HepG2 (cell line): ENCODE results near the gene SMC6. TPM values are rescaled to one million over a fixed set of nuclear protein-coding genes. Genes with fewer than 3 reads are reported as not detected.
A peak's percentile ranks its signal among the peaks of the same experiment; 100 is the strongest.

Experiments used
- DNMT1 ChIP-seq: sonication (generic); formaldehyde crosslinking; IDR thresholded peaks from 2 replicates; pipeline ENCODE4 v1.5.1; 2020; ENCODE audit warnings: mild to moderate bottlenecking, missing genetic modification reagents
- ETV6 ChIP-seq: sonication (generic); formaldehyde crosslinking; conservative IDR thresholded peaks from 2 replicates; pipeline ENCODE4 v1.4.0; 2020; ENCODE audit warnings: missing genetic modification reagents
- HNF4G ChIP-seq, 2 experiments: sonication (generic) in 1 of 2; formaldehyde crosslinking in 1 of 2; IDR thresholded peaks; 2 replicates each; pipeline versions ENCODE4 v1.4.0 to v1.6.1; 2011 to 2020; ENCODE audit warnings: borderline replicate concordance in 2 of 2, low read depth in 2 of 2, mild to moderate bottlenecking in 2 of 2, low read length in 1 of 2, missing genetic modification reagents in 1 of 2, moderate library complexity in 1 of 2
- HNRNPUL1 ChIP-seq: fragments of 200-400 bp; formaldehyde crosslinking; IDR thresholded peaks from 2 replicates; pipeline ENCODE4 v1.6.1; 2017; ENCODE audit warnings: low read depth, mild to moderate bottlenecking, low read length, moderate library complexity
- JDP2 ChIP-seq: sonication (generic); formaldehyde crosslinking; IDR thresholded peaks from 2 replicates; pipeline ENCODE4 v1.8.1; 2022; ENCODE audit warnings: missing genetic modification reagents, borderline replicate concordance
- KMT2B ChIP-seq: IDR thresholded peaks from 2 replicates; pipeline ENCODE4 v1.6.1; 2016; ENCODE audit warnings: missing genetic modification reagents, missing compliant biosample characterization
- MAFF ChIP-seq: IDR thresholded peaks from 2 replicates; pipeline ENCODE4 v1.6.1; 2011; ENCODE audit warnings: low read depth, low read length, improper control_type of control experiment
- NFKB2 ChIP-seq: sonication (generic); formaldehyde crosslinking; IDR thresholded peaks from 2 replicates; pipeline ENCODE4 v1.4.0; 2020; ENCODE audit warnings: missing genetic modification reagents, borderline replicate concordance
- PLRG1 ChIP-seq: fragments of 450-650 bp; conservative IDR thresholded peaks from 2 replicates; pipeline ENCODE4 v1.6.1; 2016
- SP4 ChIP-seq: sonication (generic); formaldehyde crosslinking; IDR thresholded peaks from 2 replicates; pipeline ENCODE4 v1.8.1; 2023; ENCODE audit warnings: mild to moderate bottlenecking, missing genetic modification reagents
- TGIF2 ChIP-seq: IDR thresholded peaks from 2 replicates; pipeline ENCODE4 v1.6.1; 2016; ENCODE audit warnings: control low read depth, missing compliant biosample characterization
- ZKSCAN1 ChIP-seq: fragments of 150-350 bp; IDR thresholded peaks from 2 replicates; pipeline ENCODE4 v1.6.1; 2014; ENCODE audit warnings: low read length
- ZMAT3 ChIP-seq: sonication (generic); formaldehyde crosslinking; conservative IDR thresholded peaks from 2 replicates; pipeline ENCODE4 v1.7.0; 2021; ENCODE audit warnings: missing genetic modification reagents
- ZNF17 ChIP-seq: sonication (generic); formaldehyde crosslinking; IDR thresholded peaks from 2 replicates; pipeline ENCODE4 v1.5.0; 2020; ENCODE audit warnings: mild to moderate bottlenecking, missing genetic modification reagents
- ZNF235 ChIP-seq: sonication (generic); formaldehyde crosslinking; IDR thresholded peaks from 2 replicates; pipeline ENCODE4 v1.8.1; 2023; ENCODE audit warnings: mild to moderate bottlenecking, missing genetic modification reagents, borderline replicate concordance
- ZNF34 ChIP-seq: sonication (generic); formaldehyde crosslinking; IDR thresholded peaks from 2 replicates; pipeline ENCODE4 v1.4.0; 2020; ENCODE audit warnings: mild to moderate bottlenecking, missing genetic modification reagents, borderline replicate concordance
- ZNF430 ChIP-seq: sonication (generic); formaldehyde crosslinking; IDR thresholded peaks from 2 replicates; pipeline ENCODE4 v1.9.0; 2021; ENCODE audit warnings: mild to moderate bottlenecking, missing genetic modification reagents
- ZNF546 ChIP-seq: sonication (generic); formaldehyde crosslinking; conservative IDR thresholded peaks from 2 replicates; pipeline ENCODE4 v1.8.1; 2023; ENCODE audit warnings: mild to moderate bottlenecking, missing genetic modification reagents
- ZNF747 ChIP-seq: sonication (generic); formaldehyde crosslinking; IDR thresholded peaks from 2 replicates; pipeline ENCODE4 v1.8.1; 2023; ENCODE audit warnings: missing genetic modification reagents, mild to moderate bottlenecking, borderline replicate concordance
- ZSCAN20 ChIP-seq: sonication (generic); formaldehyde crosslinking; IDR thresholded peaks from 2 replicates; pipeline ENCODE4 v1.4.0; 2020; ENCODE audit warnings: missing genetic modification reagents, mild to moderate bottlenecking, borderline replicate concordance
- ZSCAN25 ChIP-seq: sonication (generic); formaldehyde crosslinking; IDR thresholded peaks from 2 replicates; pipeline ENCODE4 v1.8.0; 2022; ENCODE audit warnings: mild to moderate bottlenecking, missing genetic modification reagents
- polyA plus RNA-seq, 8 experiments: library from polyadenylated mRNA; depleted of rRNA in 3 of 8; stranded (reverse) in 7 of 8; unstranded in 1 of 8; fragments of >200 nt; fragmentation: Illumina TruSeq in 4 of 8; extraction: Trizol in 4 of 8; gene quantifications; 2 replicates each; pipeline versions ENCODE4 v1.2.1 to v1.2.3, GENCODE V29; 2011 to 2016; ENCODE audit warnings: low read depth in 4 of 8, missing spikeins in 1 of 8, mixed read lengths in 1 of 8; ENCODE audit not compliant: insufficient read depth in 1 of 8
- total RNA-seq, 5 experiments: library from RNA; depleted of rRNA; stranded (reverse); fragments of >200 nt; fragmentation: Illumina TruSeq; extraction: Trizol; gene quantifications; 2 replicates each; pipeline ENCODE4 v1.2.3, GENCODE V29; 2016; ENCODE audit warnings: low read depth in 1 of 5
- TF ChIP-seq, protein P1 (sequence below): sonication (generic); formaldehyde crosslinking; IDR thresholded peaks from 2 replicates; pipeline ENCODE4 v1.4.0; 2020; ENCODE audit warnings: missing genetic modification reagents, borderline replicate concordance
- TF ChIP-seq, protein P2 (sequence below): IDR thresholded peaks from 2 replicates; pipeline ENCODE4 v1.6.1; 2016; ENCODE audit warnings: missing compliant biosample characterization, missing genetic modification reagents, borderline replicate concordance
- TF ChIP-seq, protein P3 (sequence below): sonication (generic); formaldehyde crosslinking; IDR thresholded peaks from 2 replicates; pipeline ENCODE4 v1.8.0; 2022; ENCODE audit warnings: missing genetic modification reagents, mild to moderate bottlenecking, borderline replicate concordance

Gene SMC6
- total and polyA plus RNA-seq, 2 of the 13 experiments (the other 11 are each of a cell fraction or from before 2014, with no cell fraction given) = 18.9 to 55.3 TPM

DNA sequence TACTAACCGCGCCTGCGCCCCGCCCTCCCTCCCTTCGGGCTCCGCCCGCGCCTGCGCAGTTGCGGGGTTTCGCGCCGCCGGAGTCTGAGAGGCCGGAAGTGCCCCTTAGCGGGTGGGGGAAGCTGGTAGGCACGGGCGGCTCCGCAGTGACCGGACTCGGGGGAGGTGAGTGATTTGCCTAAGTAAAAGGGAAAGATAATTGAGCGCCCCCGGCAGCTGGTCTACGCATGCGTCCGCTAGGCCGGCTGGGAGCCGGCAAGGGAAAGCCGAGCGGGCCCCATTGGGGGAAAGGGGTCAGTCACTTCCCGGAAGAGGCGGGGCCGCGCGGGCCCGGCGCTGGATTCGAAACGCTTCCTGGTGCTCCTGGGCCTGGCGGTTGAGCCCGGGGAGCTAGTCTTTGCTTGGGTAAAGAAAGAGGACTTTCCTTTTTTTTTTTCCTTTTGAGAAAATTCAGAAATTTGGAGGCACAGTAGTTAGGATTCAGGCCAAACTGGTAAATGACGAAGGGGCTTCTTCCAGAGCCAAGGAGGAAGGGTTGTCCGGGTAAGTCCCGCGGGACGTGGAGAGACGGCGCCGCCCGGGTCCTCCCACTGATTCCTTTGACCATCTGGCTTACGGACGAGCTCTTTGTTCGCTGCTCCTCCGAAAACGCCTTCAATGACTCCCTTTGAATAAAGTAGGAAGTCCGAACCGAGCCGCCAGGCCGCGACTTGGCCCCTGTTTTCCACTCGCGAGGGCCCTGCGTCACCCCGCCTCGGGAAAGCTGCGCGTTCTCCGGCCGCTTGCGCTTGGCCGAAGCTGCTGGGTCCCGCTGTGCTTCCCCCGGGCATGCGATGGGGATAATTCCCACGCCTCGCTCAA is at the start of gene SMC6, which contains the start of gene GEN1 (continued):
- TF ChIP-seq SP4 (CRISPR knock-in tag) (peak; percentile 82), ZNF546 (no peak), ZNF34 (CRISPR knock-in tag) (no peak), ZSCAN20 (no peak), ZNF235 (CRISPR knock-in tag) (no peak), ZNF747 (CRISPR knock-in tag) (no peak), HNF4G (IDR thresholded peaks at IDR 0.05; ENCODE audit: borderline replicate concordance, low read depth, low read length) (no peak), HNF4G (CRISPR knock-in tag; IDR thresholded peaks at IDR 0.05; ENCODE audit: borderline replicate concordance, low read depth) (no peak), ZMAT3 (CRISPR knock-in tag) (no peak; the same call in 1 of the 2 replicates), TGIF2 (CRISPR knock-in tag) (peak; percentile 83), HNRNPUL1 (no peak), PLRG1 (no peak), ZNF430 (CRISPR knock-in tag) (no peak), JDP2 (CRISPR knock-in tag) (no peak), ZKSCAN1 (no peak), DNMT1 (no peak), MAFF (no peak), NFKB2 (CRISPR knock-in tag) (no peak), ZNF17 (CRISPR knock-in tag) (0 out of 2 replicates have a peak, but pooled peaks have one; percentile 44), ETV6 (CRISPR knock-in tag) (peak; percentile 99), ZSCAN25 (CRISPR knock-in tag) (no peak), KMT2B (CRISPR knock-in tag) (peak; percentile 77)
- TF ChIP-seq, protein P1, sequence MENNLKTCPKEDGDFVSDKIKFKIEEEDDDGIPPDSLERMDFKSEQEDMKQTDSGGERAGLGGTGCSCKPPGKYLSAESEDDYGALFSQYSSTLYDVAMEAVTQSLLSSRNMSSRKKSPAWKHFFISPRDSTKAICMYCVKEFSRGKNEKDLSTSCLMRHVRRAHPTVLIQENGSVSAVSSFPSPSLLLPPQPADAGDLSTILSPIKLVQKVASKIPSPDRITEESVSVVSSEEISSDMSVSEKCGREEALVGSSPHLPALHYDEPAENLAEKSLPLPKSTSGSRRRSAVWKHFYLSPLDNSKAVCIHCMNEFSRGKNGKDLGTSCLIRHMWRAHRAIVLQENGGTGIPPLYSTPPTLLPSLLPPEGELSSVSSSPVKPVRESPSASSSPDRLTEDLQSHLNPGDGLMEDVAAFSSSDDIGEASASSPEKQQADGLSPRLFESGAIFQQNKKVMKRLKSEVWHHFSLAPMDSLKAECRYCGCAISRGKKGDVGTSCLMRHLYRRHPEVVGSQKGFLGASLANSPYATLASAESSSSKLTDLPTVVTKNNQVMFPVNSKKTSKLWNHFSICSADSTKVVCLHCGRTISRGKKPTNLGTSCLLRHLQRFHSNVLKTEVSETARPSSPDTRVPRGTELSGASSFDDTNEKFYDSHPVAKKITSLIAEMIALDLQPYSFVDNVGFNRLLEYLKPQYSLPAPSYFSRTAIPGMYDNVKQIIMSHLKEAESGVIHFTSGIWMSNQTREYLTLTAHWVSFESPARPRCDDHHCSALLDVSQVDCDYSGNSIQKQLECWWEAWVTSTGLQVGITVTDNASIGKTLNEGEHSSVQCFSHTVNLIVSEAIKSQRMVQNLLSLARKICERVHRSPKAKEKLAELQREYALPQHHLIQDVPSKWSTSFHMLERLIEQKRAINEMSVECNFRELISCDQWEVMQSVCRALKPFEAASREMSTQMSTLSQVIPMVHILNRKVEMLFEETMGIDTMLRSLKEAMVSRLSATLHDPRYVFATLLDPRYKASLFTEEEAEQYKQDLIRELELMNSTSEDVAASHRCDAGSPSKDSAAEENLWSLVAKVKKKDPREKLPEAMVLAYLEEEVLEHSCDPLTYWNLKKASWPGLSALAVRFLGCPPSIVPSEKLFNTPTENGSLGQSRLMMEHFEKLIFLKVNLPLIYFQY (CRISPR knock-in tag) = no peak
- TF ChIP-seq, protein P2, sequence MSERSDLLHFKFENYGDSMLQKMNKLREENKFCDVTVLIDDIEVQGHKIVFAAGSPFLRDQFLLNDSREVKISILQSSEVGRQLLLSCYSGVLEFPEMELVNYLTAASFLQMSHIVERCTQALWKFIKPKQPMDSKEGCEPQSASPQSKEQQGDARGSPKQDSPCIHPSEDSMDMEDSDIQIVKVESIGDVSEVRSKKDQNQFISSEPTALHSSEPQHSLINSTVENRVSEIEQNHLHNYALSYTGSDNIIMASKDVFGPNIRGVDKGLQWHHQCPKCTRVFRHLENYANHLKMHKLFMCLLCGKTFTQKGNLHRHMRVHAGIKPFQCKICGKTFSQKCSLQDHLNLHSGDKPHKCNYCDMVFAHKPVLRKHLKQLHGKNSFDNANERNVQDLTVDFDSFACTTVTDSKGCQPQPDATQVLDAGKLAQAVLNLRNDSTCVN (CRISPR knock-in tag) = no peak; the same call in 1 of the 2 replicates
- TF ChIP-seq, protein P3, sequence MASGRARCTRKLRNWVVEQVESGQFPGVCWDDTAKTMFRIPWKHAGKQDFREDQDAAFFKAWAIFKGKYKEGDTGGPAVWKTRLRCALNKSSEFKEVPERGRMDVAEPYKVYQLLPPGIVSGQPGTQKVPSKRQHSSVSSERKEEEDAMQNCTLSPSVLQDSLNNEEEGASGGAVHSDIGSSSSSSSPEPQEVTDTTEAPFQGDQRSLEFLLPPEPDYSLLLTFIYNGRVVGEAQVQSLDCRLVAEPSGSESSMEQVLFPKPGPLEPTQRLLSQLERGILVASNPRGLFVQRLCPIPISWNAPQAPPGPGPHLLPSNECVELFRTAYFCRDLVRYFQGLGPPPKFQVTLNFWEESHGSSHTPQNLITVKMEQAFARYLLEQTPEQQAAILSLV = no peak; the same call in 1 of the 2 replicates
